GM21390 (cell line): Measurements from ENCODE around the gene ANKRD50.

Source experiments
- ATAC-seq: cut with Tn5 transposase; IDR thresholded peaks from one replicate; pipeline ENCODE4 v1.9.1; 2021; ENCODE audit not compliant: unreplicated experiment

ANKRD50 gene

DNA sequence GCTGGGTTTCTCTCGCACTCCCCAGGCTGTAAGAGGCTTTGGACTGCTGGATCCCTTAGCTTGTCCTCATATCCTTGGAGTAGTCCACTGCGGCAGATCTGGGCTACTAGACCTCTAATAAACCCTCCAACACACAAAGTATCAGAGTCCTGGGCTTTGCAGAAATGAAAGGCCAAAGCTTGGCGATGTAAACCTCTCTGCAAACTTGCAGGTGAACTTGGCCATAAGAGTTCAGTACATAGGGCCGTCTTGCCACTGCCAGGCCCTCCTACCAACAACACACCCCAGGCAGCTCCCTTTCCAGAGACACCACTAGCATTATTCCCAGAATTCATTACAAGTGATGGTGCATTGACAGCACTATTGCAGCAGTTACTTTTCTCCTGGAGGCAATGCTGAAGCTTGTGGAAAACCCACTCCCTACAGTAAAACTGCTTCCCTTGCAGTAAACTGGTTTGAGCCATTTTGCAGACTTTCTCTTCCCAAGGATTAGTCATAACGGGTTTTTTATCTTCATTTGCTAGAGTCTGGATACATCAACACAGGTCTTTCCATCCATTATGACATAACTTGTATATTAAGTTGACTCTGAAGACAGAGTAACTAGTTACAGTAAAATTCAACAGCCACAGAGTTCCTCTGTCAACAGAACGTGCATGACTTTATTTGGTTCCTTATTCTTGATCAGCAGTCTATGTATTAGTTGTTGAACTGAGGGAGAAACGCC lies 2.4 kb downstream of the ANKRD50 start:
- no peak for ATAC-seq

GRCh38 chr4:124708517-124709300 lies 3.8 kb downstream of the ANKRD50 start:
- no peak for ATAC-seq

DNA sequence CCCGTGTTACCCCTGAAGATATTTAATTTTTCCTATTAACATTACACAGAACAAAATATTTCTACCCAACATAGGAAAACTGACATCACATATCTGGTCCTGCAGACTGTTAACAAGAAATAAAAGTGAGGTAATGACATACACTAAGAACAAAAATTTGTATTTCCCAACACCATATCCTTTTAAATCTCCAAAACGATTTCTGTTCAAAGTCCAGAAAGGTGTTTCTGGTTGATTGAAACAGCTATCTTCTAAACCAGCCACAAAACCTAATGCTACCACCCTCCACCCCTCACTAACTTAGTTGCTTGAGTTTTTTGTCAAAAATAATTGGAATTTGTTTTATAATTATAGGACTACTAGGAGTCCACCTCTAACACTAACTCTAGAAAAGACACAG lies 7.1 kb downstream of the ANKRD50 start:
- ATAC-seq: no peak

DNA sequence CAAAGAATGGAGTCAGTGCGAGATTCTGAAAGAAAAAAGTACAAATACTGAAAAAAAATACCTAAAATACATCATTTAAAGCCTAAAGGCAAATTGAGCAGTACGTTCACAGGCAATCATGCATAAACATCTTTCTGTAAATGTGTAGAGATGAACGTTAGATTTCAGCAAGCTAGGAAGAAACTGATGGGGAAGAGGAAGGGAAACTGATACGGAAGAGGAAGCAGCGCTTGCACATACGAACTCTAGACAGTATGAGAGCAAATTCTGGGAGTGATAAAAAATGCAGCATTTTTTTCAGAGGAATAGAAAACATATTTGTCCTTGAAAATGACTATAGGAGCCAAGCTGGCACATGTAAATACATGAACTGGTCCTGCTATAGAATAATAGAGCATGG lies 9.4 kb downstream of the ANKRD50 start:
- no peak for ATAC-seq

DNA sequence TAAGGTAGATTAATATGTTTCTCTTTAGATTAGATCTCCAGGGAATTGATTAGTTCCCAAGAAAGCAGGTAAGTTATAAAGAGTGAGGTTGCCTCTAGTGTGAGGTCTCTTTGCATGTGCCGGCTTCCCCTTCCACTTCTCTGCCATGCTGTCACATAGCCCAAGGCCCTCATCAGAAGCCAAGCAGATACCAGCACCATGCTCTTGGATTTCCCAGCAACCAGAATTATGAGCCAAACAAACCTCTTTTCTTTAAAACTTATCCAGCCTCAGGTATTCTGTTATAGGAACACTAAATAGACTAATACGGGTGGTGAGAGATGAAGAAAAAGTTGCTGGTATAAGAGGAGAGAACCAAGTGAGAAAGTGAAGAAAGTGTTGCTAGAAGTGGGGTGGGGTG lies 15.1 kb downstream of the ANKRD50 start:
- no peak for ATAC-seq

GRCh38 chr4:124696182-124696581 lies 16.4 kb downstream of the ANKRD50 start:
- ATAC-seq: no peak

GRCh38 chr4:124694946-124695598 lies 17.5 kb downstream of the ANKRD50 start:
- ATAC-seq: no peak

GRCh38 chr4:124694306-124694705 lies 18.2 kb downstream of the ANKRD50 start:
- no peak for ATAC-seq

DNA sequence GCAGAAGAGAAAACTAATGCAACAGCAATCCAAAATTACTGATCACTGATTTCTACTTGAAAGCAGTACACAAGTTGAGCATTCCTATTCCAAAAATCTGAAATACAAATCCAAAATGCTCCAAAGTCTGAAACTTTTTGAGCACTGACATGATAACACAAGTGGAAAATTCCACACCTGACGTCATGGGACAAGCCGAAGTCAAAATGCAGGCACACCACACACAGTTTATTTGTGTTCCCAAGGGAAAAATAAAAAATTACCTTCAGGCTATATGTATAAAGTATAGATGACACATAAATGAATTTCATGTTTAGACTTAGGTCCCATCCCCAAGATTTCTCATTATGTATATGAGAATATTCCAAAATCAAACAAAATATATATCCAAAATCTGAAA lies 20.7 kb downstream of the ANKRD50 start:
- ATAC-seq: no peak

DNA sequence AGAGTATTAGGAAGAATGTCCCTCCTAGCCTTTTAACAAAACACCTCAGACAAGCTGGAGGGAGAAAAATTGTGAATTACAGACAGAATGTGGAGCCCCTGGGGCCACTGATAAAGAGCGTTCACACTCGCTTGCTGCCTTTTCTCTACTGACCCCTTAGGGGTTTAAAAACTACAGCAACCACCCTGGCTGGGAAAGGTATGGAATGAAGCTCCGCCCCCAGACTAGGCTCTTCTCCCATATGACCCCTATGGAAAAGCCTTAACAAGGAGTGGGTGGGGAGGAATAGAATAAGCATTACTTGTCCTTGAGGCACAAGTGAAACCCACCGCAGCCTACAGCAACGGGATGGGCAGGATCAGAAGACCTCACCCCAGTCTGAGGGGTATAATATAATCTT lies 26.3 kb downstream of the ANKRD50 start:
- no peak for ATAC-seq

- ATAC-seq: no peak
Measured at GRCh38 chr4:124685851-124686250, 26.7 kb downstream of the ANKRD50 start.

GRCh38 chr4:124684301-124684700 lies 28.2 kb downstream of the ANKRD50 start:
- no peak for ATAC-seq

DNA sequence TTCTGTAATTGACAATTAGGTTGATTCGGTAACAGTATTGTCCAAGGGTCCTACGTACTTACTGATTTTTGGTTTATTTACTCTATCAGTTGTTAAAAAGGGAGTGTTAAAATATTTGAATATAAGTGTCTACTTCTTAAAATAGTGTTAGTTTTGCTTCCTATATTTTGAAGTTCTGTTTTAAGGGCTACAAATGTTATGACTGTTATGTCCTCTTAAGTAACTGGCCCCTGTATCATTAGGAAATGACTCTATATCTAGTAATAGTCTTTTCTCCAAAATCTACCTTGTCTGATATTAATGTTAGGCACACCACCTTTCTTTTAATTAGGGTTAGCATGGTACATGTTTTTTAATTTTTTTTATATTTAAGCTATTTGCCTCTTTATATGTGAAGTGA lies 30.1 kb downstream of the ANKRD50 start:
- no peak for ATAC-seq

GRCh38 chr4:124666496-124666895 lies 46.0 kb downstream of the ANKRD50 start:
- no peak for ATAC-seq

- no peak for ATAC-seq
Measured at GRCh38 chr4:124658795-124659194, 53.7 kb downstream of the ANKRD50 start.

DNA sequence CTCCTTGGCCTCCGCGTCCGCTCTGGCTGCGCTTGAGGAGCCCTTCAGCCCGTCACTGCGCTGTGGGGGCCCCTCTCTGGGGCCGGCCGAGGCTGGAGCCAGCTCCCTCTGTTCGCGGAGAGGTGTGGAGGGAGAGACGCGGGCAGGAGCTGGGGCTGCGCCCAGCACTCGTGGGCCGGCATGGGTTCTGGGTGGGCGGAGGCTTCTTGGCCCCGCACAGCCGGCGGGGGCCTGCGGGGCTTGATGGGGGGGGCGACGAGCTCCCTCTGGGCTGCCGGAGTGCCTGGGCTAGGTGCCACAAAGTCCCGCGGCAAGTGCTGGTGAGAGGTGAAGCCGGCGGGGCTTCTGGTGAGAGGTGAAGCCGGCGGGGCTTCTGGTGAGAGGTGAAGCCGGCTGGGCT lies 61.9 kb downstream of the ANKRD50 start:
- no peak for ATAC-seq

- ATAC-seq: no peak
Measured at GRCh38 chr4:124647599-124647998, 64.9 kb downstream of the ANKRD50 start.

- ATAC-seq: no peak
Measured at GRCh38 chr4:124644621-124645020, 67.9 kb downstream of the ANKRD50 start.

- ATAC-seq: no peak
Measured at GRCh38 chr4:124642846-124643245, 69.7 kb downstream of the ANKRD50 start.

DNA sequence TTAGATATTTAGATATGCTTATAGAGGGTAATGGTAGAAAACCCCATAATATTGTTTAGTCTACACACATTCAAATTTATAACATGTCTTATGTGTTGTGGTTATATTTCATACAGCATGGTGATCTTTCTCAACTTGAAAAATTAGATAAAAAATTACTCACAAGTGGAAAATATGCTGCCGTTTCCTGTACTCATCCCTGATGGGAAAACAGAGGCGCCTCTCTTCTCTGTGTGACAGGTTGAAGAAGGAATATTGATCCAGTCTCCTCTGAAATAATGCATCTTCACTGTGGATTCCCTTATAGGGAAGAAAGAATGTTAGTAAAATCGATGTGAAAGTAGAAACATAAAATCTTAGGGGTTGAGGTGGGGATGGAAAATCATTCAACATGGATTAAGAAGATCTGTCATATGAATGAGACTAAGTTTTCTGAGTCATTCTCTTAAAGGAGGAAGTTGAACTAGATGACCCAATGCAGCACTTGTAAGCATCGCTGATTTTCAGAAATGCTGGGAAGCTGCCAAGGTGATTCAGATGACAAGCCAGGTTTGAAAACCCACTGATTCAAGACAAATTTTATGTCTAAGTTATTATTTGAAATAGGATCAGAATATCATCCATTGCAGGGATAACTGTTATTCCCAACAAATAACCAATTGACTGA lies 70.7 kb downstream of the ANKRD50 start:
- ATAC-seq: no peak

- no peak for ATAC-seq
Measured at GRCh38 chr4:124640022-124640730, 72.4 kb downstream of the ANKRD50 start.
